K562 (cell line): ENCODE data around the gene SGSM2. TPM values are rescaled to one million over a fixed set of nuclear protein-coding genes. Genes with fewer than 3 reads are reported as not detected.

Experiments
- ATF2 ChIP-seq: sonication (generic); formaldehyde crosslinking; IDR thresholded peaks from 2 replicates; pipeline ENCODE4 v1.8.1; 2022; ENCODE audit warnings: missing genetic modification reagents
- CC2D1A ChIP-seq: fragments of 450-650 bp; IDR thresholded peaks from 2 replicates; pipeline ENCODE4 v1.6.1; 2017; ENCODE audit warnings: mild to moderate bottlenecking
- CHD2 ChIP-seq: IDR thresholded peaks from 2 replicates; pipeline ENCODE4 v1.6.1; 2011; ENCODE audit warnings: low read depth, low read length
- CXXC5 ChIP-seq: fragments of 250-450 bp; sonication (Bioruptor Pico); IDR thresholded peaks from 2 replicates; pipeline ENCODE4 v1.8.0; 2022; ENCODE audit warnings: inconsistent platforms, mild to moderate bottlenecking, moderate library complexity
- EGR1 ChIP-seq: fragments of 450-650 bp; conservative IDR thresholded peaks from 2 replicates; pipeline ENCODE4 v1.6.1; 2017; ENCODE audit warnings: mild to moderate bottlenecking
- FOSL1 ChIP-seq: fragments of 200-800 bp; sonication (Bioruptor generic); conservative IDR thresholded peaks from 2 replicates; pipeline ENCODE4 v1.6.1; 2016; ENCODE audit warnings: missing genetic modification characterization, missing compliant biosample characterization
- GMEB1 ChIP-seq: fragments of 250-450 bp; sonication (Bioruptor Pico); IDR thresholded peaks from 2 replicates; pipeline ENCODE4 v1.4.0; 2020; ENCODE audit warnings: mild to moderate bottlenecking
- HES1 ChIP-seq: fragments of 450-650 bp; IDR thresholded peaks from 2 replicates; pipeline ENCODE4 v1.6.1; 2016; ENCODE audit warnings: low read depth, mild to moderate bottlenecking, moderate library complexity
- HMGN3 ChIP-seq: IDR thresholded peaks from 2 replicates; pipeline ENCODE4 v1.6.1; 2011; ENCODE audit warnings: borderline replicate concordance, low read depth, mild to moderate bottlenecking, mixed read lengths, low read length; ENCODE audit not compliant: insufficient read length; ENCODE audit errors: extremely low read depth
- MYBL2 ChIP-seq, 2 experiments: fragments of 450-650 bp in 1 of 2; sonication (generic) in 1 of 2; formaldehyde crosslinking in 1 of 2; IDR thresholded peaks; 2 replicates each; pipeline versions ENCODE4 v1.6.1 to v1.8.1; 2017 to 2022; ENCODE audit warnings: borderline replicate concordance in 1 of 2, inconsistent platforms in 1 of 2, low read depth in 1 of 2, mild to moderate bottlenecking in 1 of 2, missing genetic modification reagents in 1 of 2, moderate library complexity in 1 of 2
- SAP30 ChIP-seq: fragments of 200-600 bp; sonication (generic); IDR thresholded peaks from 2 replicates; pipeline ENCODE4 v1.6.1; 2012; ENCODE audit warnings: borderline replicate concordance, low read depth, mild to moderate bottlenecking, moderate library complexity, low read length, control low read depth, inconsistent platforms; ENCODE audit not compliant: insufficient read depth, poor library complexity, severe bottlenecking
- SMARCA5 ChIP-seq: fragments of 450-650 bp; IDR thresholded peaks from 2 replicates; pipeline ENCODE4 v1.6.1; 2016
- ZSCAN29 ChIP-seq: fragments of 450-650 bp; IDR thresholded peaks from 2 replicates; pipeline ENCODE4 v1.6.1; 2017
- polyA plus RNA-seq, 8 experiments: library from polyadenylated mRNA; depleted of rRNA in 4 of 8; stranded (reverse) in 5 of 8; unstranded in 3 of 8; fragments of >200 nt; fragmentation: Nextera tagmentation in 2 of 8; fragmentation: Illumina TruSeq in 1 of 8; extraction: Ambion mirVana in 2 of 8; extraction: Trizol in 1 of 8; gene quantifications; 2 replicates each; pipeline versions ENCODE4 v1.2.1 to v1.2.3, GENCODE V29; 2011 to 2014; ENCODE audit warnings: inconsistent platforms in 1 of 8, missing spikeins in 1 of 8
- total RNA-seq, 7 experiments: library from RNA; depleted of rRNA in 6 of 7; stranded (reverse); fragments of >200 nt in 6 of 7; fragmentation: Illumina TruSeq in 2 of 7; extraction: Trizol in 2 of 7; gene quantifications; 2 replicates each; pipeline versions ENCODE4 v1.2.1 to v1.2.3, GENCODE V29; 2011 to 2021; ENCODE audit warnings: low replicate concordance in 1 of 7

The SGSM2 gene
- total and polyA plus RNA-seq, 9 of the 15 experiments (the other 6 are each of a cell fraction or from before 2014, with no cell fraction given): 0.20 to 26.3 (median 14.8) TPM

GRCh38 chr17:2398655-2399571 lies 61.6 kb downstream of the SGSM2 start (continued):
- TF ChIP-seq GMEB1 (CRISPR knock-in tag) (no peak), ATF2 (no peak), SMARCA5 (peak; percentile 75), ZSCAN29 (no peak), MYBL2 (IDR thresholded peaks at IDR 0.05; ENCODE audit: low read depth) (no peak), MYBL2 (CRISPR knock-in tag; IDR thresholded peaks at IDR 0.05; ENCODE audit: borderline replicate concordance) (no peak), CC2D1A (no peak), SAP30 (no peak), CHD2 (peak; percentile 33; the same call in 1 of the 2 replicates), HES1 (0 out of 2 replicates have a peak, but pooled peaks have one; percentile 4), FOSL1 (tag) (peak; percentile 94), EGR1 (peak; percentile 41; the same call in 1 of the 2 replicates), CXXC5 (CRISPR knock-in tag) (peak; percentile 16; the same call in 1 of the 2 replicates), HMGN3 (peak; percentile 16)
